Activated CD8-positive, alpha-beta T cell treated with anti-CD3 and anti-CD28 coated beads for 36 hours (primary cell): Measurements from ENCODE around the gene WDR5. TPM values are rescaled to one million over a fixed set of nuclear protein-coding genes. Genes with fewer than 3 reads are reported as not detected.
A peak's percentile ranks its signal among the peaks of the same experiment; 100 is the strongest.

ENCODE experiments used
- ATAC-seq: fragments of 200-7000 bp; cut with Tn5 transposase; one replicate; pipeline ENCODE4 v1.10.0; 2021; ENCODE audit warnings: mild to moderate bottlenecking, moderate library complexity
- CTCF ChIA-PET: fragments of 350-600 bp; sonication (Branson Sonifier 250); formaldehyde crosslinking; loops from one replicate; lab custom pipeline; 2021; ENCODE audit warnings: antibody characterized with exemption; lab: Charles Lee
- POLR2A ChIA-PET: fragments of 350-600 bp; sonication (Branson Sonifier 250); formaldehyde crosslinking; loops from one replicate; lab custom pipeline; 2021; ENCODE audit warnings: antibody characterized with exemption; lab: Charles Lee
- DNase-seq: peaks from one replicate; pipeline ENCODE4 v3.0.0-alpha.2; 2020
- H3K27ac Mint-ChIP-seq: one replicate; pipeline ENCODE4 v1.8.0; 2021; ENCODE audit warnings: mild to moderate bottlenecking, mixed read lengths
- H3K27me3 Mint-ChIP-seq: one replicate; pipeline ENCODE4 v1.8.0; 2021; ENCODE audit warnings: mixed read lengths
- H3K36me3 Mint-ChIP-seq: one replicate; pipeline ENCODE4 v1.8.0; 2021; ENCODE audit warnings: low read depth, mixed read lengths
- H3K4me1 Mint-ChIP-seq: one replicate; pipeline ENCODE4 v1.8.0; 2021; ENCODE audit warnings: low read depth, mixed read lengths
- H3K4me3 Mint-ChIP-seq: one replicate; pipeline ENCODE4 v1.8.0; 2021; ENCODE audit warnings: mild to moderate bottlenecking, moderate library complexity, mixed read lengths
- H3K9me3 Mint-ChIP-seq: one replicate; pipeline ENCODE4 v1.8.0; 2021; ENCODE audit warnings: mixed read lengths
- intact Hi-C: fragments of 100-400 bp; cut with micrococcal nuclease; formaldehyde crosslinking; loops from one replicate; pipeline ENCODE4 v1.10.0; 2022
- total RNA-seq, 2 experiments: library from RNA; stranded (reverse); gene quantifications; one replicate each; pipeline ENCODE4 v1.2.3, GENCODE V29; 2021
- TF ChIP-seq, protein P1 (sequence below): fragments of 200-600 bp; IDR thresholded peaks from one replicate; pipeline ENCODE4 v1.8.0; 2022; ENCODE audit warnings: antibody characterized with exemption, mild to moderate bottlenecking

WDR5 gene
- total RNA-seq, 2 experiments from 2014 or later = 50.9 to 53.3 TPM

DNA sequence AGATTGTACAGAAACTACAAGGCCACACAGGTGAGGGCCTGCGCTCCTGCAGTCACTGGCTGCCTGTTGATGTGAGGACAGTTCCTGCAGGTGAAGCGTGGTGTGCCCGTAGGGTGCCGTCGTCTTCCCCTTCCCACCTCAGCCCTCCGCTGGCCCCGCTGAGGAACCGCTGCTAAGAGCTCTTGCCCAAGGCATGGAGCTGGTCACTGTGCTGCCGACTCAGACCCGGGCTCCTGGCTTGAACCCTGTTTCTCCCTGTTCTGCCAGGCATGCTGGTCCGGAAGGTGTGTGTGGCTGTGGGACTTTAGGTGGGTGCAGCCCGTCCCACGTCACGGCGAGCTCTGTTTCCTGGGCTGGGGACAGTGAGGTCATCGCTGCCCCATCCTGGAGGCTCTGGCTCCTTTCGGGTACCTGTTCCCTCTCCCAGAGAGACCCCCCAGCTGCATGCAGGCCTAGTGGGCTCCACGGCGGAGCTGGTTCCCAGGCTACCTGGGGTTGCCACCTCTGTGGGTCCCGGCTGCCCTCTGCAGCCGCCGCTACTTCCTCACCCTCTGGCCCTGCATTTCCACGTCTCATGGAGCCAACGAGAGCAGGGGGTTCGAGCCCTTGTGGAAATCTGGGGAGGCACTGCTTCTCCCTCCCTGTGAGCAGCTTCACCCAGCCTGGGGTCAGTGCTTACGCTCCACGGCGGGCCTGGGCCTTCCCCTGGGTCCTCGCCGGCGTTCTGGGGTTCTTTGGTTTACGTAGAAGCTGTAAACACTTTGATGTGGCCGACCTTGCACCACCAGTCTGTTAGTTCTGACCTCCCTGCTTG lies 20.9 kb downstream of the WDR5 start:
- DNase-seq (no peak), ATAC-seq (no peak)
- Mint-ChIP-seq H3K4me3 (no peak overlapping the region), H3K36me3 (peaks cover 33% of the 10 kb centered on the region), H3K4me1 (no peaks in the 10 kb centered on the region), H3K9me3 (no peaks in the 10 kb centered on the region), H3K27me3 (no peaks in the 10 kb centered on the region), H3K27ac (no peak overlapping the region)
- TF ChIP-seq, protein P1, sequence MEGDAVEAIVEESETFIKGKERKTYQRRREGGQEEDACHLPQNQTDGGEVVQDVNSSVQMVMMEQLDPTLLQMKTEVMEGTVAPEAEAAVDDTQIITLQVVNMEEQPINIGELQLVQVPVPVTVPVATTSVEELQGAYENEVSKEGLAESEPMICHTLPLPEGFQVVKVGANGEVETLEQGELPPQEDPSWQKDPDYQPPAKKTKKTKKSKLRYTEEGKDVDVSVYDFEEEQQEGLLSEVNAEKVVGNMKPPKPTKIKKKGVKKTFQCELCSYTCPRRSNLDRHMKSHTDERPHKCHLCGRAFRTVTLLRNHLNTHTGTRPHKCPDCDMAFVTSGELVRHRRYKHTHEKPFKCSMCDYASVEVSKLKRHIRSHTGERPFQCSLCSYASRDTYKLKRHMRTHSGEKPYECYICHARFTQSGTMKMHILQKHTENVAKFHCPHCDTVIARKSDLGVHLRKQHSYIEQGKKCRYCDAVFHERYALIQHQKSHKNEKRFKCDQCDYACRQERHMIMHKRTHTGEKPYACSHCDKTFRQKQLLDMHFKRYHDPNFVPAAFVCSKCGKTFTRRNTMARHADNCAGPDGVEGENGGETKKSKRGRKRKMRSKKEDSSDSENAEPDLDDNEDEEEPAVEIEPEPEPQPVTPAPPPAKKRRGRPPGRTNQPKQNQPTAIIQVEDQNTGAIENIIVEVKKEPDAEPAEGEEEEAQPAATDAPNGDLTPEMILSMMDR = no peak
- ChIA-PET POLR2A (interaction anchor here (2.0 to 2.8 kb wide), 2 partner anchors 9 to 21 kb away, joined by 7 to 10 read pairs; partner anchors contain the start of gene WDR5), CTCF (interaction anchor here (1.0 to 1.3 kb wide), 2 partner anchors 9 to 17 kb away, joined by 3 read pairs; no protein-coding TSS in a partner anchor)
- intact Hi-C loops = no loop called here

DNA sequence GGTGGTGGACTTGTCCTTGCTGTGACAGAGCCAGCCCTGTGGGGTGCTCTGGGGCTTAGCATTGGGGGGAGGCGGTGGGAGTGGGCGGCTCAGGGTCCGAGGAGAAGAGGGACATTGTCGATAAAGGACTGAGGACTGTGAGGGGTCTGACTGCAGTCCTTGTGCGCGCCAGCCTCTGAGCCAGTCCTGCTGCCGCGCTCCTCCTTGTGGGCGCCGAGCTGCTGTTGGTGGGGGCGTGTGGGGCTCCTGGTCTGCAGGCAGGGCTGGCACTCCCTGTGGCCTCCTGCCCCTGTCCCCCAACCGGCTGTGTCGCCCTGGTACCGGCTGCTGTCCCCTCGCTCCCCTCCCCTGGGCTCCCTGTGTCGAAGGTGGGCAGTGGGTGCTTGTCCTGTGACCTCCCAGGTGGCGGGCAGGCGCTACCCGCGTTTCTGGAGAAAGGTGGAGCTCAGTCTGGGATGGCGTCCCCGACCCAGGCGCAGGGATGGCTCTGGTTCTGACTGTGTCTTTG lies 21.6 kb downstream of the WDR5 start:
- ATAC-seq = no peak
- TF ChIP-seq, protein P1 = no peak
- H3K9me3 Mint-ChIP-seq = no peaks in the 10 kb centered on the region
- no peaks in the 10 kb centered on the region for H3K4me1 Mint-ChIP-seq
- no peak for DNase-seq
- no peak overlapping the region for H3K27ac Mint-ChIP-seq
- peaks cover 33% of the 10 kb centered on the region for H3K36me3 Mint-ChIP-seq
- no peaks in the 10 kb centered on the region for H3K27me3 Mint-ChIP-seq
- intact Hi-C loops = no loop called here
- CTCF ChIA-PET = interaction anchor here (1.0 to 1.3 kb wide), 2 partner anchors 10 to 18 kb away, joined by 3 read pairs; no protein-coding TSS in a partner anchor
- POLR2A ChIA-PET = interaction anchor here (2.0 to 2.8 kb wide), 2 partner anchors 9 to 22 kb away, joined by 7 to 10 read pairs; partner anchors contain the start of gene WDR5
- H3K4me3 Mint-ChIP-seq = no peak overlapping the region

DNA sequence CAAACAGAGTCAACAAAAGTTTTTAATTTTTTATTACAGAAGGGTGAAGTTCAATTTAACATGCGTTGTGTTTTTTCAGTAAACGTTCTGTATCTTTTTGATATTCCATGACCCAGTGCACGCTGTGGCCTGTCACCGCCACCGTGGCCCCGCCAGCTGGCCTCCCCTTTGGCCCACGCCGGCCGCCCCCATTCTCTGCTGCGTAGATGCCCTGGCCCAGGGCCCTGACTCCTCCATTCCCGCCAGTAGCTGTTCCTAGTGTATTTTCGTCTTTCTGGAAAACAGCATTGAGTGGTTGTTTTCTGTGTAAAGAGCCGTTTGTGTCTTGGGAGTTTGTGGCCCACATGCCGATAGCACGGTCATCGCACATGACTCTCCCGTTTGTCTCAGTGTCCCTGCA lies 22.4 kb downstream of the WDR5 start:
- Mint-ChIP-seq H3K9me3 (no peaks in the 10 kb centered on the region), H3K27ac (peak overlapping the region; percentile 16), H3K4me1 (no peaks in the 10 kb centered on the region), H3K36me3 (peaks cover 28% of the 10 kb centered on the region), H3K27me3 (no peaks in the 10 kb centered on the region), H3K4me3 (no peak overlapping the region)
- ATAC-seq = no peak
- ChIA-PET POLR2A (interaction anchor here (0.8 to 2.8 kb wide), 2 partner anchors 10 to 238 kb away, joined by 3 to 10 read pairs; no protein-coding TSS in a partner anchor), CTCF (interaction anchor here (1.0 kb wide), 1 partner anchor 19 kb away, joined by 3 read pairs; no protein-coding TSS in a partner anchor)
- TF ChIP-seq, protein P1 = no peak
- no peak for DNase-seq
- intact Hi-C loops = no loop called here

DNA sequence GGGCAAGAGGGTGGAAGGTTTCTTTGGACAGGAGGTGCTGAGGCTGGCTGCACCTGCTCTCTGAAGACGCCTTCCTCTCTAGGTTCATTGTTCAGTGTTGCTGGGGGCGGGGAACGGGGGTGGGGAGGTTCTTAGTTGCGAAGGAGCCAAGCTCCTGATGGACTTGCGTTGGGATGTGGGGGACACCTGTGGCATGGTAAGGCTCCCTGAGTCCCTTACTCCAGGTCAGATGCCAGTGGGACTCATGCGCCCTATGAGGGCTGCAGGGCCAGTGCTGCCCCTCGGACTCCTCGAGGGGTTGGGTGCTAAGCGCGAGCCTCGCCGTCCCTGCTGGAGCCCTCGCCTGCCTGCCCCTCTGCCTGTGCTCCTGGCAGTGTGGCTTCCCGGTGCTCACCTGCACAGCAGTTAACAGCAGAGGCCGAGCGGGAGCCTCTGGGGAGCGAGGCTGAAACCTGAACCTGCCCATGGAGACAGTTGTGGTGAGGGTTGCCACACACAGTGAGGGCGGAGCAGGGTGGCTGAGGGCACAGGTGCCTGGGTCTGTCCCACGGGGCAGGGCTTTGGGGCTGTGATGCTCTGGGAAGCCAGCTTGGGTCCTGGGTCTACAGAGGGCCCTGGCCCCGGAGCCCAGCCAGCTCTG lies 23.0 kb downstream of the WDR5 start:
- Mint-ChIP-seq H3K36me3 (peaks cover 29% of the 10 kb centered on the region), H3K27me3 (no peaks in the 10 kb centered on the region), H3K27ac (peak overlapping the region; percentile 16), H3K4me3 (no peak overlapping the region), H3K4me1 (peaks cover 2% of the 10 kb centered on the region), H3K9me3 (no peaks in the 10 kb centered on the region)
- ChIA-PET POLR2A (interaction anchor here (0.8 to 2.8 kb wide), 2 partner anchors 11 to 238 kb away, joined by 3 to 10 read pairs; no protein-coding TSS in a partner anchor), CTCF (no interaction called here)
- no peak for ATAC-seq
- intact Hi-C loops = no loop called here
- no peak for DNase-seq
- TF ChIP-seq, protein P1 = no peak
